GM12801 (cell line): ENCODE data around the gene SPOCK2.

ENCODE experiments used
- CTCF ChIP-seq: IDR thresholded peaks from one replicate; pipeline ENCODE4 v1.5.1; 2011; ENCODE audit warnings: control low read depth; ENCODE audit not compliant: insufficient read length; ENCODE audit errors: extremely low read depth

Gene SPOCK2

GRCh38 chr10:72039377-72039776, 49.0 kb downstream of the SPOCK2 start:
- no peak for TF ChIP-seq CTCF

- TF ChIP-seq CTCF, result no peak
Observed at GRCh38 chr10:72038458-72039001, 49.8 kb downstream of the SPOCK2 start.

GRCh38 chr10:72037811-72038210, 50.5 kb downstream of the SPOCK2 start:
- TF ChIP-seq CTCF, result no peak

- TF ChIP-seq CTCF, result no peak
Observed at GRCh38 chr10:72037266-72037665, 51.1 kb downstream of the SPOCK2 start.

- TF ChIP-seq CTCF, result no peak
Observed at GRCh38 chr10:72035252-72035887, 53.0 kb downstream of the SPOCK2 start.

- no peak for TF ChIP-seq CTCF
Observed at GRCh38 chr10:72034761-72035160, 53.6 kb downstream of the SPOCK2 start.

- TF ChIP-seq CTCF, result no peak
Observed at GRCh38 chr10:72034040-72034499, 54.3 kb downstream of the SPOCK2 start.
